Type B pancreatic cell (in vitro differentiated cells): Measurements from ENCODE around the gene MCM3AP. TPM values are rescaled to one million over a fixed set of nuclear protein-coding genes. Genes with fewer than 3 reads are reported as not detected.

ENCODE experiments used
- DNase-seq: peaks from one replicate; pipeline ENCODE4 v3.0.0; 2021; ENCODE audit warnings: mixed read lengths; ENCODE audit not compliant: unreplicated experiment; ENCODE audit errors: extremely low spot score
- H3K27ac Mint-ChIP-seq: 2 replicates; pipeline ENCODE4 v1.8.0; 2021; ENCODE audit warnings: mild to moderate bottlenecking, mixed read lengths
- H3K27me3 Mint-ChIP-seq: 2 replicates; pipeline ENCODE4 v1.8.0; 2021; ENCODE audit warnings: mixed read lengths
- H3K36me3 Mint-ChIP-seq: 2 replicates; pipeline ENCODE4 v1.8.0; 2021; ENCODE audit warnings: mixed read lengths
- H3K4me1 Mint-ChIP-seq: one replicate; pipeline ENCODE4 v1.8.0; 2021; ENCODE audit warnings: mixed read lengths; ENCODE audit not compliant: unreplicated experiment
- H3K4me3 Mint-ChIP-seq: 2 replicates; pipeline ENCODE4 v1.8.0; 2021; ENCODE audit warnings: mild to moderate bottlenecking, mixed read lengths
- H3K9me3 Mint-ChIP-seq: 2 replicates; pipeline ENCODE4 v1.8.0; 2021; ENCODE audit warnings: mixed read lengths
- CTCF ChIP-seq: fragments of 200-600 bp; sonication (generic); conservative IDR thresholded peaks from 2 replicates; pipeline ENCODE4 v1.5.0; 2021; ENCODE audit warnings: antibody characterized with exemption, mild to moderate bottlenecking
- total RNA-seq: library from RNA; stranded (reverse); gene quantifications from 2 replicates; pipeline ENCODE4 v1.2.1, GENCODE V29; 2021; ENCODE audit warnings: low replicate concordance

MCM3AP gene
- total RNA-seq, 1 donor from 2014 or later: 120 TPM

- H3K4me1 Mint-ChIP-seq: peaks cover 17% of the 10 kb centered on the region
- H3K27me3 Mint-ChIP-seq: no peaks in the 10 kb centered on the region
- no peak overlapping the region for H3K27ac Mint-ChIP-seq
- H3K36me3 Mint-ChIP-seq: peaks cover 14% of the 10 kb centered on the region
- TF ChIP-seq CTCF: no peak
- no peaks in the 10 kb centered on the region for H3K9me3 Mint-ChIP-seq
- peak; percentile 60 for DNase-seq
- H3K4me3 Mint-ChIP-seq: no peak overlapping the region
Observed at GRCh38 chr21:46221664-46222435, 63.6 kb downstream of the MCM3AP start.

DNA sequence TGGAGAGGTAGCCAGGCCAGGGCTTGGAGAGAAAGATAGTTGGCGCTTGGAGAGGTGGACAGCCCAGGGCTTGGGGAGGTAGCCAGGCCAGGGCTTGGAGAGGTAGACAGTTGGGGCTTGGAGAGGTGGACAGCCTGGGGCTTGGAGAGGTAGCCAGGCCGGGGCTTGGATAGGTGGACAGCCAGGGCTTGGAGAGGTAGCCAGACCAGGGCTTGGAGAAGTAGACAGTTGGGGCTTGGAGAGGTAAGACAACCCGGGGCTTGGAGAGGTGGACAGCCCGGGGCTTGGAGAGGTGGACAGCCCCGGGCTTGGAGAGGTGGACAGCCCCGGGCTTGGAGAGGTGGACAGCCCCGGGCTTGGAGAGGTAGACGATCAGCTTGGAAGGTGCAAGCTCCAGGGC lies 64.6 kb downstream of the MCM3AP start:
- no peaks in the 10 kb centered on the region for H3K9me3 Mint-ChIP-seq
- peak; percentile 39 for DNase-seq
- H3K36me3 Mint-ChIP-seq: peaks cover 12% of the 10 kb centered on the region
- H3K4me1 Mint-ChIP-seq: peaks cover 7% of the 10 kb centered on the region
- no peaks in the 10 kb centered on the region for H3K27me3 Mint-ChIP-seq
- no peak overlapping the region for H3K4me3 Mint-ChIP-seq
- no peak overlapping the region for H3K27ac Mint-ChIP-seq
- TF ChIP-seq CTCF: no peak

DNA sequence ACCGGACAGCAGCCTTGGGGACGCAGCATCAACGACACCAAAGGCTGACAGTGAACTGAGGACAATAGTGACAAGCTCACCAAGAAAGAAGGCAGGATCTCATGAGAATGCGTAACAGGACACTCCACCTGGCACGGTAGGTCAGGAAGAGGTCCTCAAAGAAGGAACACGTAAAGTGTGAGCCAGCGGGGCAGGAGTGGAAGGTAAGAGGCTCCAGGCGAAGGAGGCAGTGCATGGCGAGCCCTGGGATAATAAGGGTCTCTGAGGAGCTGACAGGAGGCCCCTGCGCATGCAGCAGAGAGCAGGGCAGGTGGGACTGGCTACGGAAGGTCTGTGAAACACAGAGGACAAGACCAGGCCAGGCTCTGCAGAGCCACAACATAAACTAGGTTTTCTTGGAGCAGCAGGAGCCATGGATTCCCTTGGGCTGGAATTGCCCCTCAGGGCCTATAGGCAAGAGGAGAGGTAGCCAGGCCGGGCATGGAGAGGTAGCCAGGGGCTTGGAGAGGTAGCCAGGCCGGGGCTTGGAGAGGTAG lies 65.1 kb downstream of the MCM3AP start:
- DNase-seq: peak; percentile 60
- Mint-ChIP-seq H3K4me1 (peaks cover 4% of the 10 kb centered on the region), H3K4me3 (no peak overlapping the region), H3K27me3 (no peaks in the 10 kb centered on the region), H3K9me3 (no peaks in the 10 kb centered on the region), H3K36me3 (peaks cover 7% of the 10 kb centered on the region), H3K27ac (peak overlapping the region; percentile 15)
- no peak for TF ChIP-seq CTCF

GRCh38 chr21:46219591-46220239 lies 65.7 kb downstream of the MCM3AP start:
- TF ChIP-seq CTCF: no peak
- no peak for DNase-seq
- Mint-ChIP-seq H3K4me1 (peaks cover 4% of the 10 kb centered on the region), H3K36me3 (peaks cover 5% of the 10 kb centered on the region), H3K4me3 (no peak overlapping the region), H3K9me3 (no peaks in the 10 kb centered on the region), H3K27ac (peak overlapping the region; percentile 15), H3K27me3 (no peaks in the 10 kb centered on the region)

GRCh38 chr21:46218906-46219590 lies 66.4 kb downstream of the MCM3AP start:
- Mint-ChIP-seq H3K4me1 (peaks cover 2% of the 10 kb centered on the region), H3K4me3 (no peak overlapping the region), H3K9me3 (no peaks in the 10 kb centered on the region), H3K27ac (no peak overlapping the region), H3K36me3 (peaks cover 5% of the 10 kb centered on the region), H3K27me3 (no peaks in the 10 kb centered on the region)
- no peak for TF ChIP-seq CTCF
- peak; percentile 59 for DNase-seq
